Activated CD8-positive, alpha-beta memory T cell treated with anti-CD3 and anti-CD28 coated beads, Interleukin-2, amount 50 U/mL, for 48 hours (primary cell): ENCODE data around the gene CACNG4.

Source experiments
- DNase-seq: peaks from one replicate; pipeline ENCODE4 v3.0.0-alpha.2; 2020

Gene CACNG4

DNA sequence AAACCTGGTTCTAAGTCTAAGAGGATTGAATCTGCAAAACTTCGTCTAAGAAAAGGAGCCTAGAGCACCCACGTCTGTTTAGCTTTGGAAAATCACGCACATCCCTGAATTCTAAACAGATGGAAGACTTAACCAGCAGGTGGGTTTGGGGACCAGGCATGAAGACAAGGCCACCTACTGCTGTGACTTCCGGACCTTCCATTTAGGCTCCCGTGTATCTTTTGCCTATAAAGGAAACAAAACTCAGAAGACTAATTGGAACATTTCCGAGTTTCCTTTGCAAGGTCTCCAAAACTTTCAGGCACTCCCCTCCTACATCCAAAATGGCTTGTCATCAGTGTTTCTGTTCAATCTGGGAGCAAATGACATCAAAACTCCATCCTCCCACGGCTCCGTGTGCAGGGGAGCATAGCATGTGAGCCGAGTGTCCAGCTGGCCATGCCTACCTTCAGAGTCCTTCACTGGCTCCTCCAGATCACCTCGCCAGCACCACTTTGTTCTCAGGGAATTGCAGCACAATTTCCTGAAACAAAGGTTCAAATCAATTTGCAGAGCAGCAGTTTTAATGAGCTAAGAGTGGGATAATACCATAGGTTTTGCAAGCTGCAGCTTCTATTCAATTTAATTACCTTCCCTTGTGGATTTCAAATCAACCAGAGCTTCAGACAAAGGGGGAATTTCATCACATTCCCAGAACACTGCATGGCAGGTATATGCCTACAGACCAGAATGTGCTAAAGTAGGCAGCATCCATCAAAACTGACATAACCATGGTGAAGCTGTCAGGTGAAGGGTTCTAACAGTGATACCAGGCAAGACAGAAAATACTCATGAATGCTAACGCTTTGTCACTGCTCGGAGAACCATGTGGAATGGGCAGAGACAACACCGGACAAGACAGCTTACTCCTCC lies 103.3 kb downstream of the CACNG4 start:
- no peak for DNase-seq

DNA sequence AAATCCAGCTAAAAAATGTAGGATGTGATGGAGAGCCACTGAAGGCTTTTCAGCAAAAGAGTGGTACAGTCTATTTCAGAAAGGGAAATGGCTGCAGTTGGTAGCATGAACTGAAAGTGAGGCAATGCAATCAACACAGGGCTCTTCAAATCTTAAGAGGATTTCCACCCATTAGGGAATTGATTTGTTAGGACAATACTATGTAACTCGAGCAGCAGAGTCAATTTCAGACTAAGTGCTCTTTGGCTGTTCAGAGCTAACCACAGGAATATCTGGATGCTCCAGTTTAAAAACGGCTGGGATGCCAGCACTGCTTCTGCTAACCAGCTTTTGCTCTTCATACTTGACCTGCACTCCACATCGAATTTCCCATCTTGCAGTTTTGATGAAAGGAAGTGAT lies 104.5 kb downstream of the CACNG4 start:
- DNase-seq, result no peak

DNA sequence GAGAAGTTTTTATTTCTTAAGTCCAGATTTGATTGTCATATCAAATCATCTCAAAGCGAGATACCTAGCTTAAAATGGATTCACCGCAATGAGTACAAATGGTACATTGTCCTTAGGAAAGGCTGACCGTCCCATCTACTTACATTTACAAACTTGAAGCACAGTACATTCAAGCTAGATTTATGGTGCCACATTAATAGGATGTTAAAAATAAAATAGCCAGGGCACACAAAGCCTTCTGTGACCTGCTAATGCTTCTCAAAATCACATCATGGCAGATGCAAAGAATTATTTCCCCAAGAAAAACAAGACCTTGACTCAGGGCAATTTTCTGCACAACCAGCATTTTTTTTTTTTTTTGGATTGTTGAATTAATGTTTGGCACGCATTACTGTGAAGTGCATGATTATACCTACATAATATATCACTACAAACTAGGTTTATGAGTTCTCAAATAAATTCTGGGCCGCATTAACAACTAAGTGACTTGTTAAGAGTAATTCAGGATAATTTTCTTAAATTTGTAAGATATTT lies 105.2 kb downstream of the CACNG4 start:
- DNase-seq, result no peak

GRCh38 chr17:67071595-67071994 lies 107.1 kb downstream of the CACNG4 start:
- DNase-seq, result no peak

- DNase-seq, result no peak
These were observed 108.4 kb downstream of the CACNG4 start for GRCh38 chr17:67072885-67073284.

GRCh38 chr17:67074781-67075180 lies 110.3 kb downstream of the CACNG4 start:
- no peak for DNase-seq

DNA sequence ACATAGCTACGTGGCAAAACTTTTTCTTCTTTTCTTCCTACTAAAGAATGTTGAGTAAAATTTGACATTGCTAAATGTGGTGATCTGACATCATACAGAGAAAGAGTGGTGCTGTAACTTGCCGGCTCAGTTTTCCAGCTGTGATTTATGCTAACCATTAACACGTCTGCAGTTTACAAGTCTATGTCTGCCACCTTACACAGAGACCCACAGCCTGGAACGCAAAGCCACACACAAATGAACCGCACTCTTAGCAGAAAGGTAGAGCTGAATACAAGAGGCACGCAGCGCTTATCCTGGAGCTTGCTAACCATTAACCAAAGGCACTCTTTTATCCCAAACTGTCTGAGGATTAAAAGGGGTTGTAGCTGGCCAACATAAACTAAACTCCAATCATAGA lies 111.8 kb downstream of the CACNG4 start:
- no peak for DNase-seq

DNA sequence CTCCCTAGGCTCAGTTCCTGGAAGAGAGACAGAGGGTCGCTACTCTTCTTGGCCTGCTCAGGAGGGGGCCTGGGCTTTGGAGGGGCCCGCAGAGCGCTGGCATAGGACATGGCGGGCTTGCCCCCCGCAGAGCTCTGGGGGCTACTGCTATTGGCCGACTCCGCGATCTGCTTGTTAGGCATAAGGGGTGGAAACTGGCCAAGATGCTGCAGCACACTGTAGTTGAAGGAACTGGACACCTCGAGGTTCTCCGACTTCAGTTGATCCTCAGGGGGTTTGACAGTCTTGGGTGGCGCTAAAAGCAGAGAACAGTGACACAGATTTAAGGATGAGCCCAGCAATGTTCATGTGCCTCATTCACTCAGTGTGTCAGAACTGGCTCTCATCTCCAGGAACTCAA lies 113.8 kb downstream of the CACNG4 start:
- DNase-seq, result no peak

DNA sequence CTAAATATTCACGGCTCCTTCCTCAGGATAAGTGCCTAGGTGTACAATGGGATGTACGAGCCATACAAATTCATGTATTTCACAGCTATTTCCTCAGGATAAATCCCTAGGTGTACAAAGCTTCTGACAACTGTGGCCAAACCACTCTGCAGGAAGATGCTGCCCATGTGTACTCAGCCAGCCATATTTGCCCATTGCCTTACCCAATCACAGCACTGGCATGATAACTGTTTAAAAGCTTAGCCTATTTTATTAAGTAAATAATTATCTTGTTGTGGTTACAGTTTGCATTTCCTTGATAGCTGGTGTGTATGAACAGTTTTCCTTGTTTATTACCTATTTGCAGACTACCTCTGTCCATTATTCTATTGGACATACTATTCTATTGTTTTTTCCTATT lies 115.0 kb downstream of the CACNG4 start:
- DNase-seq, result no peak

- DNase-seq, result no peak
These were observed 116.3 kb downstream of the CACNG4 start for GRCh38 chr17:67080804-67081203.

GRCh38 chr17:67082107-67082506 lies 117.6 kb downstream of the CACNG4 start:
- no peak for DNase-seq
